Stimulated activated effector memory CD8-positive, alpha-beta T cell treated with anti-CD3 and anti-CD28 coated beads, Interleukin-12 subunit alpha, Interleukin-12 subunit beta, amount 100 ng/mL, for 72 hours (primary cell): Measurements from ENCODE around the gene KRTAP5-2.

Experiments
- ATAC-seq: fragments of 150-1000 bp; cut with Tn5 transposase; 2 replicates; pipeline ENCODE4 v1.10.0; 2021
- DNase-seq, 2 donors: peaks; one replicate each; pipeline ENCODE4 v3.0.0; 2021 to 2022; ENCODE audit warnings: low spot score in 2 of 2
- H3K27ac Mint-ChIP-seq: one replicate; pipeline ENCODE4 v1.8.0; 2022; ENCODE audit warnings: mild to moderate bottlenecking, mixed read lengths
- H3K36me3 Mint-ChIP-seq: one replicate; pipeline ENCODE4 v1.8.0; 2022; ENCODE audit warnings: mild to moderate bottlenecking, mixed read lengths
- H3K4me1 Mint-ChIP-seq: one replicate; pipeline ENCODE4 v1.8.0; 2022; ENCODE audit warnings: mixed read lengths
- H3K4me3 Mint-ChIP-seq: one replicate; pipeline ENCODE4 v1.8.0; 2022; ENCODE audit warnings: mild to moderate bottlenecking, mixed read lengths
- H3K9me3 Mint-ChIP-seq: one replicate; pipeline ENCODE4 v1.8.0; 2022; ENCODE audit warnings: mixed read lengths

The KRTAP5-2 gene

GRCh38 chr11:1560002-1560648 is 38.0 kb downstream of the KRTAP5-2 start:
- no peak for DNase-seq
- Mint-ChIP-seq H3K4me3 (no peak overlapping the region), H3K4me1 (no peaks in the 10 kb centered on the region), H3K9me3 (no peaks in the 10 kb centered on the region), H3K27ac (no peak overlapping the region), H3K36me3 (no peaks in the 10 kb centered on the region)
- no peak for ATAC-seq

GRCh38 chr11:1559111-1559951 is 38.8 kb downstream of the KRTAP5-2 start:
- peak; percentile 3 for ATAC-seq

GRCh38 chr11:1558775-1559110 is 39.4 kb downstream of the KRTAP5-2 start:
- Mint-ChIP-seq H3K36me3 (no peaks in the 10 kb centered on the region), H3K4me3 (no peak overlapping the region), H3K9me3 (no peaks in the 10 kb centered on the region), H3K4me1 (no peaks in the 10 kb centered on the region), H3K27ac (no peak overlapping the region)
- ATAC-seq, result no peak
- DNase-seq, result no peak

More at GRCh38 chr11:1559111-1559951, 38.8 kb downstream of the KRTAP5-2 start:
- Mint-ChIP-seq H3K36me3 (no peaks in the 10 kb centered on the region), H3K27ac (no peak overlapping the region), H3K4me3 (no peak overlapping the region), H3K9me3 (no peaks in the 10 kb centered on the region), H3K4me1 (no peaks in the 10 kb centered on the region)
- no peak for DNase-seq

GRCh38 chr11:1557904-1558774 is 40.0 kb downstream of the KRTAP5-2 start:
- Mint-ChIP-seq H3K9me3 (no peaks in the 10 kb centered on the region), H3K4me1 (no peaks in the 10 kb centered on the region), H3K4me3 (no peak overlapping the region), H3K27ac (no peak overlapping the region), H3K36me3 (no peaks in the 10 kb centered on the region)
- DNase-seq (no peak), ATAC-seq (no peak)

DNA sequence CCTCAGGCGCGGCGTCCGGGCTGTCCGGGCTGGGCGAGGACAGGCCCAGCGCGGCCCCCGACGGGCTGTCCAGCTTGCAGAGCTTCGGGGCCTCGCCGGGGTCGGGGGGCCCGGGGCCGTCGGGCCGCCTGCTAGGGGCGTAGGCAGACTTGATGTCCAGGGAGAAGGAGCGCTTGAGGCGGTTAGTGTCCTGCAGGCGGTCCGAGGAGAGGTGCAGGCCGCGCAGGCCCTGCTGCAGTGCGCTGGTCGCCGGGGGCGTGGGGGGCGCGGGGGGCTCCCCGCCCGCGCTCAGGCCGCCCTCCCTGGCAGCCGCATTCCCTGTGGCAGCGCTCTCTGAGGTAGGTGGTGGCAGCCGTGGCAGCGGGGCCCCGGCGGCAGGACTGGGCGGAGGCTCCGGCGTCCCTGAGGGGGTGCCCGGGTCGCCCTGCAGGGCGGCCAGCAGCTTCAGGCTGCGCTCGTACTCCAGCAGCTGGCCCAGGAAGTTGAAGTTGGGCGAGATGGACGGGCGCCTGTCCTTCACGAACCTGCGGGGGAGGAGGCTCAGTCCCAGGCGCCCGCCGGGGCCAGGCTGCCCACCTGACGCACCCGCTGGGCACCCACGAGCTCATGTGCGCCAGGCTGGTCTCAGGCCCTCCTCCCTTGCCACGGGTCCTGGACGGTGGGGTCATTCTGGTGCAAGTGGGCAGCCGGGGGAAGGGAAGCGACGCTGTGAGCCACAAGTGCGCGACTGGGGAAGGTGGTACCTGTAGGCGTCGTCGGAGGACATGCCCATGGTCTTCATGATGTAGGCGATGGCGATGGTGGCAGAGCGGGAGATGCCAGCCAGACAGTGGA is 40.8 kb downstream of the KRTAP5-2 start:
- DNase-seq (no peak), ATAC-seq (no peak)
- no peaks in the 10 kb centered on the region for H3K4me1 Mint-ChIP-seq
- no peak overlapping the region for H3K27ac Mint-ChIP-seq
- H3K36me3 Mint-ChIP-seq, result no peaks in the 10 kb centered on the region
- no peak overlapping the region for H3K4me3 Mint-ChIP-seq
- H3K9me3 Mint-ChIP-seq, result no peaks in the 10 kb centered on the region

DNA sequence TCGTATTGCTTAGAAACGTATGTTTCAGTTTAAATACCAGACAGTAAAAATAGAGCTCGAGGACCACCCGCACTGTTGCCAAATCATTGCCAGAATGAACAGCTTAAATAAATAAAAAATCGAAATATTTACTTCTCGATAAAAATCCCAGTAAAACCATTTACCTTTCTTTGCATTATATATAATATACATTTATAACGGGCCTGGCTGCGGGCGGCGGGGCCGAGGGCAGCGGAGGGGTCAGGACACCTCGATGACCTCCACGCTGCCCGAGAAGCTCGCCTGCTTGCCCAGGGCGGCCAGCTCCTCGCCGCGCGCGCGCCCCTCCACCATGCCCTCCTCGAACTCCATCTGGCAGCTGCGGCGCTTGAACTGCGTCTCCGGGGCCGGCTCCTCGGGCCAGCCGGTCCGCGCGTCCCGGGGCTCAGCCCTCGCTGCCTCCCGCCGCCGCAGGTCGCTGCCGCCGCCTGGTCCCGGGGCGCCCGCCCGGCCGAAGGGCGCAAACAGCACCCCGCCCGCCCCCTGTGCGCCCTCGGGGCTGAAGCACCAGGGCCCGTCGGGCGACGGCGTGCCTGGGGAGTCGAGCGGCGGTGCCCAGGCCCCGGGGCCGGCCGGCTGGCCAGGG is 41.7 kb downstream of the KRTAP5-2 start:
- no peaks in the 10 kb centered on the region for H3K36me3 Mint-ChIP-seq
- H3K4me1 Mint-ChIP-seq, result no peaks in the 10 kb centered on the region
- no peak overlapping the region for H3K27ac Mint-ChIP-seq
- no peak overlapping the region for H3K4me3 Mint-ChIP-seq
- ATAC-seq, result no peak
- no peak for DNase-seq
- H3K9me3 Mint-ChIP-seq, result no peaks in the 10 kb centered on the region

DNA sequence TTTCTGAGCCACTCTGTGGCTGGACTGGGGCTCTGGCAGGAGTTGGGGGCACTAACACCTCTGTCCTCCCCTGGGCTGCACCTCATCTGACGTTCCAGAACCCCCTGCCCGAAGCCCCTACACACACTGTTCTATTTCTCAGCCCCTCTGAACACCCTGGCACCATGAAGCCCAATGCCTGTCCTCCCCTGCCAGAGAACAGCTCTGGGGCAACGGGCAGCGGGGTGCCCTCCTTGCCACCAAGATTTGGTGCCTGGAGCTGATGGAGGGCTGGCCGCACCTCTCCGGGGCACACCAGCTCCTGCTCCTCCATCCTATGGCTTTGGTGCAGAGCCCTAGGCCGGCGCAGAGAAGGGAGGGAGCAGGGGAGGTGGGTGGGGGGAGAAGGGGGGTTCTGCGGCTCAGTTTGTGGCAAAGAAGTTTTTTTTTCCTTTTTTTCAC is 42.4 kb downstream of the KRTAP5-2 start:
- H3K27ac Mint-ChIP-seq, result no peak overlapping the region
- no peak overlapping the region for H3K4me3 Mint-ChIP-seq
- DNase-seq (no peak), ATAC-seq (no peak)
- H3K36me3 Mint-ChIP-seq, result no peaks in the 10 kb centered on the region
- H3K9me3 Mint-ChIP-seq, result no peaks in the 10 kb centered on the region
- H3K4me1 Mint-ChIP-seq, result no peaks in the 10 kb centered on the region

GRCh38 chr11:1554981-1555712 is 42.9 kb downstream of the KRTAP5-2 start:
- Mint-ChIP-seq H3K36me3 (no peaks in the 10 kb centered on the region), H3K27ac (no peak overlapping the region), H3K4me3 (no peak overlapping the region), H3K4me1 (no peaks in the 10 kb centered on the region), H3K9me3 (no peaks in the 10 kb centered on the region)
- DNase-seq (no peak), ATAC-seq (no peak)

DNA sequence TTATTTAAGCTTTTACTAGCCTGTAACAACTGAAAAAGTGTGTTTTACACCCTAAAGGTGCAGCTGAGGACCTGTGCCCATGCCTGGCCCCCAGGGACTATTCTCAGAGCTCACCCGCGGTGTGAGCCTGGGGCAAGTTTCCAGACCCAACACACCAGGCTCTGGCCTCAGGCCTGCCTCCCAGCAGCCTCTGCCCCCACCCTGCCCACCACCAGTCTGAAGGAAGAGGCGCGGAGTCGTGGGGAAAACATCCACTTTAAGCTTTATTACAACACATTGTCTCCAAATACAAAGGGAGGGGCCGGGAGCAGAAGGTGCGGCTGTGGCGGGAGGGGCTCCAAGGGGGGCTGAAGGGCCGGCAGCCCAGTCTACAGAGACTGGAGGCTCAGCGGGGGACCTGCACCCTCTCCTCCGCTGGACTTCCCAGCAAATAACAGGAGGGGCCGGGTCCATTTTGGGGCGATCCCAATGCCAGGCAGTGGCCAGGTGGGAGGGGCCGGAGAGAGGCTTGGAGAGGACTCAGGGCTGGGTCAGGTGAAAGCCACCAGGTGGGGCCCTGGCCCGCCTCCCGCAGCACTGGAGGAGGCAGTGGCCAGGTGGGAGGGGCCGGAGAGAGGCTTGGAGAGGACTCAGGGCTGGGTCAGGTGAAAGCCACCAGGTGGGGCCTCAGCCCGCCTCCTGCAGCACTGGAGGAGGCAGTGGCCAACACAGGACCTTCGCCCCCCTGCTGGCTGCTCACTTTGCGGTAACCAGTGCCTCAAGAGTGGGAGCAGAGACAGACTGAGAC is 44.1 kb downstream of the KRTAP5-2 start:
- ATAC-seq (no peak), DNase-seq (no peak)
- H3K27ac Mint-ChIP-seq, result no peak overlapping the region

DNA sequence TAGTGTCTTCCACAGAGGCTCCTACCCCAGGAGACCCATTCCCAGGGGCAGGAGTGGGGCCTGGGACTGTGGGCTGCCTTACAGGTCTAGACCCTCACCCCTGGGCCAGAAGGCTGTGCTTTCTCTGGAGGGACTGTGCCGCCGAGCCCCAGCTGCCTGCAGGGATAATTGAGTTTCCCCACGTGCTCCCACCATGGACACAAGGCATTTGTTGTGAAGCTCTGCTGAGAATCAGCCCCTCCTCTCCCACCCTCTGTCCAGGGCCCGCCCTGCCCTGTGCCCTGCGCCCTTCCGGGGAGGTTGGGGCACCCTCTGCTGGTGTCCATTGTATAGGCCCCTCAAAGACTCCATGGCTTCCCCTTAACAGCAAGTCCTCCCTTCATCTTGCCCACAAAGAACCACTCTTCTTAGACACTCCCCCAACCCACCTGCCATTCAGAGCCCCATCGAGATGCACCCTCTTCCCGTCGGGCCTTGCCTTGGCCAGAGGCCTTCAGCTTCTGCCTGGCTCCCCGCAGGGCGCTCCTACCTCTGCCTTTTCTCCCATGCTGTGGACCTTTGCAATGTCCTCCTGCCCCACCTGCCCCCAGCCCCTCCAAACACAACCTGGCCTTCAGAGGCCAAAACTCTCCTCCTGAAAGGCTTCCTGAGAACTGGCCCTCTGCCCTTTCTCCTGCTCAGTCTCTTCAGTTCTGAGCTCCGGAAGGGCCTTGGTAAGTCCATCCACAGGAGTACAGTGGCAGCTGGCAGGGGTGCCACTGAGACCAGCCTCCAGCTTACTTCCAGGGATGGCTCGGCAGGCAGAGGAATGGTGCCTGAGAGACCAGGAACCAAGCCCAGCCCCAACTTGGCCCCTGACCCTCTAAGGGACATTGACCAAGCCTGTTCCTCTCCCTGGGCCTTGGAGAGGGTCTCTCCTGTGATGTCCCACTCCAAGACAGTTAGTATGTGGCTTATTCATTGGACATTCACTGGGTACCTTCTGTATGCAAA is 48.5 kb downstream of the KRTAP5-2 start:
- H3K9me3 Mint-ChIP-seq, result no peaks in the 10 kb centered on the region
- no peak overlapping the region for H3K27ac Mint-ChIP-seq
- no peak overlapping the region for H3K4me3 Mint-ChIP-seq
- ATAC-seq (no peak), DNase-seq (no peak)
- H3K4me1 Mint-ChIP-seq, result no peaks in the 10 kb centered on the region
- H3K36me3 Mint-ChIP-seq, result no peaks in the 10 kb centered on the region

More for the DNA sequence above, 44.1 kb downstream of the KRTAP5-2 start:
- Mint-ChIP-seq H3K36me3 (no peaks in the 10 kb centered on the region), H3K4me1 (no peaks in the 10 kb centered on the region), H3K9me3 (no peaks in the 10 kb centered on the region), H3K4me3 (no peak overlapping the region)

GRCh38 chr11:1548221-1549070 is 49.6 kb downstream of the KRTAP5-2 start:
- ATAC-seq, result no peak
- no peak for DNase-seq
- H3K9me3 Mint-ChIP-seq, result no peaks in the 10 kb centered on the region
- H3K36me3 Mint-ChIP-seq, result no peaks in the 10 kb centered on the region
- peak overlapping the region; percentile 58 for H3K4me3 Mint-ChIP-seq
- H3K4me1 Mint-ChIP-seq, result no peaks in the 10 kb centered on the region
- no peak overlapping the region for H3K27ac Mint-ChIP-seq
